ENCODE measurements around the gene LINGO4.
A peak's percentile ranks its signal among the peaks of the same experiment; 100 is the strongest.
"Not testable (repeated sequence)": the region's sequence is repeated elsewhere in the genome, so short reads cannot be mapped to it uniquely, and the experiment has no call there.

Gene LINGO4

GRCh38 chr1:151811181-151811580, 6.0 kb upstream of the LINGO4 start:
- DNase-seq, result no peak

DNA sequence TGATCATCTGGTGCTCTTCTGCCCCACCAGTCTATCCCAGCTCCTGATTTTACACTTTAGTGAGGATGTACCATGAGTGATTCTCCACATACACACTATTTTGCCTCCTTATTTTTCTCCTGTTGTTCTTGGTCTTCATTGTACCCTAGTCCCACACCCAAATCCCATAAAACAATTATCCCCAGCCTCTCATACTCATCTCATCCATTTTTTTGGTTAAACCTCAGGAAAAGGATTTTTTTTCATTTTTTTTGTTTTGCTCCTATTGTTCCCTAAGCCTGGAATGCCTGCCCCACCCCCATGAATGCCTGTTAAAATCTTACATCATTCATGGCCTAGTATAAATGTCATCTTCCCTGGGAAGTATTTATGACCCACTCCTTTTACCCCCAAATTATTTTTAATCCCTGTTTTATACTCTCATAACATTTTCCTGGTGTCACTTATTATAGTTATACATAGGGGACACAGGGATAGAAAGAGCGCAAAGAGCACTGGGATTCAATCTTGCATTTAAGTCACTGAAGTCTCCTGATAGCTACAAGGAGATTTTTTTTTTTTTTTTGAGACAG, 4.9 kb upstream of the LINGO4 start:
- no peak for DNase-seq

DNA sequence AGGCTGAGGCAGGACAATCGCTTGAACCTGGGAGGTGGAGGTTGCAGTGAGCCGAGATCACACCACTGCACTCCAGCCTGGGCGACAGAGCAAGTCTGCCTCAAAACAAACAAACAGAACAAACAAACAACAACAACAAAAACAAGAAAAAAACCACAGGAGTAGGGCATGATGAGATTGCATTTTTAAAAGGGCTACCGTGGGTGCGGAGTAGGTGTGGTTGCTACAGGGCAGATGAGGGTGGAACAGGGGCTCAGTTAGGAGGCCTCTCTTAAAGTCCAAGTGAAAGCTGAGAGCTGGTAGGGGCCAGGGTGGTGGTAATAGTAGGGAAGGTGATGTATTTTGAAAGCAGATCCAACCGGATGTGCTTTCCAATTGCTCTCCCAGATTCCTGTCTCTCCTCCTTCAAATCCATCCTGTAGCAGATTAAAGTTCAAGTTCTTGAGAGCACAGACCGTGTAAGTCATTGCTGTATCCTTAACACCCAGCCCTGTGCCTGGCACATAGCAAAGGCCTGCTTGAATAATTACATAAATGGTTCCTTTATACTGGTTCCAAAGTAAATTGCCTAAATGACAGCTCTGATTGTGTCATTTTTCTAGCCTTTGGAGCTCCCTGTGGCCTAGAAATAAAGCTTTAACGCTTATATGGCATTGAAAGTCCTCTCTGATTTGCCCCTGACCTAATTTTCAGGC, 4.2 kb upstream of the LINGO4 start:
- DNase-seq, result no peak

GRCh38 chr1:151807766-151808165, 2.5 kb upstream of the LINGO4 start:
- no peak for DNase-seq

GRCh38 chr1:151807131-151807530, 1.9 kb upstream of the LINGO4 start:
- no peak for DNase-seq

DNA sequence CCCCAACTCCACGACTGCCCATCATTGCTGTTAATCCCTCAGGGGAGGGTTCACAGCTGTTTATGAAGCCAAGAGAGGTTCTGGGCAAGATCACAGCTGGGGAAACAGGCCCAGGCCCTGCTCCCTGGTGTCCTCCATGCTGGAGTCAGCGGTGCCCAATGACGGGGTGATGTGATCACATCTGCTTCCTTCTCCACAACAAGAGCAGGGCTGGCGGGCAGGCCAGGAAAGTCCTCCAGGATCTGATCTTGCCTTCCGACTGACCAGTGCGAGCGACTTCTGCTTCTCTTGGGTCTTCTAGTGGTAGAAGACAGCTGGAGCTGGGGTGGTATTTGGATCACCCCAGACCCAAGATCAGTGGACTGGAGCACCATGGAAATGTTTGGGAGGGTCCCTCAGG, 951 bp upstream of the LINGO4 start:
- DNase-seq, result no peak

DNA sequence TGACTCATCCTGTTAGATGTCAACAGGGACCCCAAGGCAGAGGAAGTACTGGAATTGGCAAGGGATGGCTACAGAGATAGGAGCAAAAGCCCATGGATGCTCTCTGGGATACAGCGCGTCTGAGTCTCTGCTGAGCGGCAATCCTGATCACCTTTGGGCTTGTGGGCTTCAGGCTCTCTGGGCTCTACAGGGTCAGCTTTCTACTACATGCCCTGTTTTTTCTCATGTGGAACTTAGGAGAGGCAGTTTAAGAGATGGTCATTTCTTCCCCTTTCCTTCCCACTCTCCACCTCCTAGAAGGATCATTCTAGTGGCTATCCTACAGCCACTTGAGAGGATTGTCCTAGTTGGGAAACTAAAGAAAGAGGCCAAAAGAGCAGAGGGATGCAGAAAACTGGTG, 1.3 kb downstream of the LINGO4 start:
- no peak for DNase-seq

GRCh38 chr1:151803164-151803563, 2.1 kb downstream of the LINGO4 start:
- DNase-seq, result no peak

DNA sequence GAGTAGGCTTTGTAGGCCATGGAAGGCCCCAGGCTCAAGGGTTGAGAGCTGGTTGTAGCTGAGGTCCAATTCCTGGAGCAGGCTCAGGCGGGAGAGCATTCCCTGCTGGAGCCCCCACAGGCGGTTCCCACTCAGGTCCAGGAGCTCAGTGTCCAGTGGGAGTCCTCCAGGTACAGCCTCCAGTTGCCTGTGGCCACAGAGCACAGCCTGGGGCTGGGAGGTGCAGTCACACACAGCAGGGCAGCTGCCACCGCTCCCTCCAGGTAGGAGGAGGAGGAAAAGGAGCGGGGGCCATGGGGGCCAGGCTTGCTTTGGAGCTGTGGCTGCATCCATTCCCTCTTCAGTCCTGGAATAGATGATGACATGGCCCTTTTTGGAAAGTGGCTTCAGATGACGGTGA, 2.8 kb downstream of the LINGO4 start:
- no peak for DNase-seq

DNA sequence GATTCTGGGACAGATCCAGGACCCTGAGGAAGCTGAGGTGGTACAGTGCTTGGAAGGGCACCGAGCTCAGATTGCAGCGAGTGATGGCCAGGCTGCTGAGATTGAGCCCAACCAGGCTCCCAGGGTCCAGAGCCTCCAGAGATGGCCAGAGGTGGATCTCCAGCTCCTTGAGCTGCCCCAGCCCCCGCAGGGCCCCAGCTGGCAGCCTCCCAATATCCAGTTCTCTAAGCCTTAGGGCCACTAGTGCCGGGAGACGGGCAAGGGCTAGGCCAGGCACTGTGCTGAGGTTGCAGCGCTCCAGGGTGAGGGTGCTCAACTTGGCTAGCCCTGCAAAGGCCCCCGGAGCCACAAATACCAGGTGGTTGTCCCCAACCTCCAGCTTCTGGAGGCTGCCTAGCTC, 3.4 kb downstream of the LINGO4 start:
- no peak for DNase-seq

DNA sequence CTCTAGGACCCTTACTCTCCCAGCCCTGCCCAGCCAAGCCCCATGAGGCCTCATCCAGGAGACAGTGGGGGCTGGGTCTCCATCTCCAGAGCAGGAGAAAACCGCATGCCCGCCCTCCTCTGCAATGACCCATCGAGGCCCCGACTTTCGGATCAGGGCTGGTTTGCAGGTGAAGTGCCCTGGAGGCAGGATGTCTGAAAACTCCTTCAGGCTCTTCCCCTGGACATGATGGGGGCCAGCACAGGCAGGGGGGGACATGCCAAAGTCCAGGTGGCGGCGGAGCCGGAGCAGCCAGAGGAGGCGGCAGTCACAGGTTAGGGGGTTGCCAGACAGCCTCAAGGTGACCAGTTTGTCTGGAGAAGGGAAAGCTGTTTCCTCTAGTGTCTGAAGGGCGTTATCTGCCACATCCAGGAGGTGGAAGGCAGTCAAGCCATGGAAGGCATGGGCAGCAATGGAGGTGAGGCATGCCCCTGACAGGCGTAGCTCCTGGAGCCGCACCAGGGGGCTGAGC, 3.9 kb downstream of the LINGO4 start:
- DNase-seq, result no peak

- no peak for DNase-seq
Measured at GRCh38 chr1:151800830-151801229, 4.4 kb downstream of the LINGO4 start.

DNA sequence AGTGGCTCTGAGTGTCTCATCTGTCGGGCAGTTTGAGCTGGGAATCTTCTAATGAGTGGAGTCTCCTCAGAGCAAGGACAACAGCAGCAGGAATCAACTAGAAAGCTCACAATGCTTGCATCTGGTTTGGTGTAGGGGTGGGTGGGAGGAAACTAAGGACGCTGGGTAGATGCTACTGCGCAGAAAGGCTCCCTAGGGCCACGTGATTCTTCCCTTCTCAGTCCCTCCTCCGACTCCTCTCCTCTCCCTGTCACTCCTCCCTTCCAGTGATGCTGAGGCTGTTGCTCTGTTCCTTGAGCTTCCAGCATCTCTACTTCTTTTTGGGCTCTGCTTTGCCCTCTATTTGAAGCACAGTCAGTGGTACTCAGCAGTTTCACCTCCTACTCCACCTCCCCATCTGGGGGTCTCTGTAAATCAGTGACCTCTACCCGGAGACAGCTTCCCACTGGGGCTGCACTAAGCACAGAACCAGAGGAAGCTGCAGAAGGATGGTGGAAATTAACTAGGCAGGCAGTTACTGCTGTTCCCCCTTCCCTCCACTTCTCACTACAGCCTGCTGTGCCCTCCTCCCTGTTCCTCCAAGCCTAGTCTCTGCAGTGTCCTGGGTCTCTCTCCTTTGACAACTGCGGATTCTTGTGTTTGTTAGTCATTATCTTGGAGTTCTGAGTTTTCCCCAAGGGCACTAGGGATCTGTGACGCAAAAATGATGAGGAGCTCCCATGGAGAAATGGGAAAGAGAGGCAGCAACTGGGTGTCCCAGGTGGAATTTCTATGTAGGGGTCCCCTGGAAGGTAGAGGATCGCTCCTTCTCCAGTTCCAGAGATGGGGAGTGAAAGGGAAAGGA, 5.8 kb downstream of the LINGO4 start:
- DNase-seq, result no peak

DNA sequence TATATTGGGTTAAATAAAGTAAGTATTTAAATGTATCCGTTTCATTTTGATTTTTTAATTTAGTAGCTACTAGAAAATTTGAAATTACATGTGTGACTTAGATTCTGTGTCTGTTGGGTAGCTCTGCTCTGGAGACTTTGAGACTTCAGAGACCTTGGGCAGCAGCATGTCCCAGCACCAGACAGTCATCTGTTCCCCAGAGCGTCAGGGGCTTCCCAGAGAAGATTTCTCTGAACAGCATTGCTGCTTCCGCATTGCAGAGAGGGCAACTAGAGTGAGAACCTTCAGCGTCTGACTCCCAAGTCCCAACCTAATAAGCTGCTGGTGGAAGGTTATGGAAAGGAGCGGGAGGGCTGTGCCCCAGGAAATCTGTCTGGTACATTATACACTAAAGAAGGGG, 6.6 kb downstream of the LINGO4 start:
- no peak for DNase-seq

GRCh38 chr1:151790940-151791651, 14.1 kb downstream of the LINGO4 start:
- no peak for DNase-seq

- DNase-seq, result peak; percentile 99
Measured at GRCh38 chr1:151790071-151790939, 14.9 kb downstream of the LINGO4 start, which contains the start of gene TDRKH. Gene TDRKH, minus strand, starts transcription at chr1:151790500. Its CDS starts 7,478 bp downstream, at chr1:151783022.

DNA sequence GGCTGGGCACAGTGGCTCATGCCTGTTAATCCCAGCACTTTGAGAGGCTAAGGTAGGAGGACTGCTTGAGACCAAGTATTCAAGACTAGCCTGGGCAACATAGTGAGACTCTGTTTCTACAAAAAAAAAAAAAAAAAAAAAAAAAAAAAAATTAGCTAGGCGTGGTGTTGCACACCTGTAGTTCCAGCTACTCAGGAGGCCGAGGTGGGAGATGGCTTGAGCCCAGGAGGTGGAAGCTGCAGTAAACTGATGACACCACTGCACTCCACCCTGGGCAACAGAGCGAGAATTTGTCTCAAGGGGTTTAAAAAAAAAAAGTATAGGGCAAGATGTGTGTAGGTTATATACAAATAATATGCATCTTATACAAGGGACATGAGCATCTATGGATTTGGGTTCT, 17.5 kb downstream of the LINGO4 start:
- DNase-seq, result no peak

- DNase-seq, result no peak
Measured at GRCh38 chr1:151783796-151784195, 21.4 kb downstream of the LINGO4 start.

DNA sequence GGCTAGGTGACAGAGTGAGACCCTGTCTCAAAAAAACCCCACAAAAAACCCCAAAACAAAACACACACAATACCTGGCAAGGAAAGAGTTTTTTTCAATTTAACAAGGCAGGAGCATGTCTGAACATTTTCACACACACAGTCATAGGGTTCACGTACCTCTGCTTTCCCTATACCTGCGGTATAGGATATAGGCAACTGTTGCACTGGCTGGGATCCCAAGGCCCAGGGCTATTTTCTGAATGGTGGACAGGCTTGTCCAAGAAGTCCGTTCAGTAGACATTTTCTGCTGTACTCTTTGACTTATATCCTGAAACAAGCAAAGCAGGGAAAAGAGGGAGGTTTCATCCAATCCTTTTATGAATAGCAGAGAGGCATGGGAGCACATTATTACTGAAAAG, 22.5 kb downstream of the LINGO4 start:
- no peak for DNase-seq

DNA sequence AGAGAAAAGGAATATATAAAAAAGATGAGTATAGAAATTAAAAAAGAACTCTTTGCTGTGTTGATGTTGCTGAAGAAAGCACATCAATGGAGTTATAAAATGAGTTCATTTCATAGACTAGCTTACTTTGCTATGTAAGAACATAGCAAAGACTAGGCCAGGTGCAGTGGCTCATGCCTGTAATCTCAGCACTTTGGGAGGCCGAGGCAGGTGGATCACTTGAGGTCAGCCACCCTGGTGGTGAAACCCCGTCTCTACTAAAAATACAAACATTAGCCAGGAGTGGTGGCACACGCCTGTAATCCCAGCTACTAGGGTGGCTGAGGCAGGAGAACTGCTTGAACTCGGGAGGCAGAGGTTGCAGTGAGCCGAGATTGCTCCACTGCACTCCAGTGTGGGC, 23.2 kb downstream of the LINGO4 start:
- not testable (repeated sequence) for DNase-seq

GRCh38 chr1:151780736-151781135, 24.5 kb downstream of the LINGO4 start:
- DNase-seq, result not testable (repeated sequence)

- no peak for DNase-seq
Measured at GRCh38 chr1:151779852-151780251, 25.4 kb downstream of the LINGO4 start.
